HepG2 (cell line): Measurements from ENCODE around the gene LGALS1. TPM values are rescaled to one million over a fixed set of nuclear protein-coding genes. Genes with fewer than 3 reads are reported as not detected.
A peak's percentile ranks its signal among the peaks of the same experiment; 100 is the strongest.

ENCODE experiments used
- CENPT ChIP-seq: sonication (generic); formaldehyde crosslinking; IDR thresholded peaks from 2 replicates; pipeline ENCODE4 v1.8.0; 2022; ENCODE audit warnings: low read depth, mild to moderate bottlenecking, moderate library complexity, missing genetic modification reagents
- CHD2 ChIP-seq: IDR thresholded peaks from 2 replicates; pipeline ENCODE4 v1.6.1; 2011; ENCODE audit warnings: low read depth, low read length, improper control_type of control experiment
- FOXM1 ChIP-seq: sonication (generic); formaldehyde crosslinking; IDR thresholded peaks from 2 replicates; pipeline ENCODE4 v1.5.0; 2020; ENCODE audit warnings: missing genetic modification reagents
- GATAD2A ChIP-seq: IDR thresholded peaks from 2 replicates; pipeline ENCODE4 v1.6.1; 2016
- IKZF1 ChIP-seq: fragments of 450-650 bp; IDR thresholded peaks from 2 replicates; pipeline ENCODE4 v1.7.1; 2016
- IRF2 ChIP-seq: IDR thresholded peaks from 2 replicates; pipeline ENCODE4 v1.6.1; 2018; ENCODE audit warnings: missing genetic modification reagents, missing compliant biosample characterization
- NBN ChIP-seq: fragments of 450-650 bp; conservative IDR thresholded peaks from 2 replicates; pipeline ENCODE4 v1.6.1; 2017
- PITX1 ChIP-seq: sonication (generic); formaldehyde crosslinking; IDR thresholded peaks from 2 replicates; pipeline ENCODE4 v1.5.1; 2020; ENCODE audit warnings: mild to moderate bottlenecking, missing genetic modification reagents
- SUZ12 ChIP-seq: fragments of 150-350 bp; IDR thresholded peaks from 2 replicates; pipeline ENCODE4 v1.6.1; 2014; ENCODE audit warnings: low read depth, low read length
- ZKSCAN5 ChIP-seq: sonication (generic); formaldehyde crosslinking; IDR thresholded peaks from 2 replicates; pipeline ENCODE4 v1.5.1; 2020; ENCODE audit warnings: mild to moderate bottlenecking, missing genetic modification reagents
- ZNF180 ChIP-seq: sonication (generic); formaldehyde crosslinking; IDR thresholded peaks from 2 replicates; pipeline ENCODE4 v1.4.0; 2020; ENCODE audit warnings: low read depth, missing genetic modification reagents, borderline replicate concordance
- ZNF230 ChIP-seq: sonication (generic); formaldehyde crosslinking; IDR thresholded peaks from 2 replicates; pipeline ENCODE4 v1.4.0; 2020; ENCODE audit warnings: mild to moderate bottlenecking, missing genetic modification reagents
- ZNF256 ChIP-seq: sonication (generic); formaldehyde crosslinking; conservative IDR thresholded peaks from 2 replicates; pipeline ENCODE4 v1.4.0; 2020; ENCODE audit warnings: missing genetic modification reagents
- ZNF614 ChIP-seq: IDR thresholded peaks from 2 replicates; pipeline ENCODE4 v1.6.1; 2018; ENCODE audit warnings: missing biosample characterization, missing genetic modification reagents, inconsistent platforms, borderline replicate concordance
- polyA plus RNA-seq, 8 experiments: library from polyadenylated mRNA; depleted of rRNA in 3 of 8; stranded (reverse) in 7 of 8; unstranded in 1 of 8; fragments of >200 nt; fragmentation: Illumina TruSeq in 4 of 8; extraction: Trizol in 4 of 8; gene quantifications; 2 replicates each; pipeline versions ENCODE4 v1.2.1 to v1.2.3, GENCODE V29; 2011 to 2016; ENCODE audit warnings: low read depth in 4 of 8, missing spikeins in 1 of 8, mixed read lengths in 1 of 8; ENCODE audit not compliant: insufficient read depth in 1 of 8
- total RNA-seq, 5 experiments: library from RNA; depleted of rRNA; stranded (reverse); fragments of >200 nt; fragmentation: Illumina TruSeq; extraction: Trizol; gene quantifications; 2 replicates each; pipeline ENCODE4 v1.2.3, GENCODE V29; 2016; ENCODE audit warnings: low read depth in 1 of 5
- TF ChIP-seq, protein P1 (sequence below): sonication (generic); formaldehyde crosslinking; IDR thresholded peaks from 2 replicates; pipeline ENCODE4 v1.5.0; 2020; ENCODE audit warnings: mild to moderate bottlenecking, missing genetic modification reagents, borderline replicate concordance
- TF ChIP-seq, protein P2 (sequence below): sonication (generic); formaldehyde crosslinking; IDR thresholded peaks from 2 replicates; pipeline ENCODE4 v1.4.0; 2020; ENCODE audit warnings: missing genetic modification reagents, mild to moderate bottlenecking, borderline replicate concordance

The LGALS1 gene
- total and polyA plus RNA-seq, 2 of the 13 experiments (the other 11 are each of a cell fraction or from before 2014, with no cell fraction given), result 103 to 858 TPM

DNA sequence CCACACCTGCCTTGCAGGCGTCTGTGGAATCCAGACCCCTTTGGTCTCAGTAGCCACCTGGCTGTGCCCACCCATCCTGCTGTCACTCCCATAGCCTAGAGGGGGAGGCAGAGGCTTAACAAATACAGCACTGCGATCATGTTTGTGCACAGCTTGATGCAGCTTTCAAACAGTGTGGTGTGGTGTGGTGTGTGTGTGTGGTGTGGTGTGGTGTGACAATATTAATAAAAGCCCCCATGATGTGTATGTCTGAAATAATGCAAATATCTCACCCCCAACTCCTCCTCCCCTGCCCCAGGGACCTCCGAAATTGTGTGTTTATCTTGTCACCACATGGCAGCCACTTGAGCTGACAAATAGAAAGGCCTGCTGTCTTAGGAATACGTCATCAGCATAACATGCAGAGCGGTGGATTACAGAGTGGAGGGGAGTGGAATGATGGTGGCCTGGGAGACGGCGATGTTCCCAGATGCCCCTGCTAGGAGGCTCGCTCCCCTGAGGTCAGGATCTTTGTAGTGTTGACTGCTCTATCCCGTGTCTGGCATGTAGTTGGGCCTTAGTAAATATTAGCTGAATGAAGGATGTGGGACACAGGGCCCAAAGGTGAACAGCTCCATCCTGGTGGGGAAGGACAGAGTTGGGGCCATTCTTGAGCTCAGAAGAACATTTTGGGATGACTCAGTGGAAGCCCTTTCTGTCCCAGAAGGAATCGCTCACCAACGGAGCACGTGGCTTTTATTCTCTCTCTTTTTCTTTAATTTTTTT lies 14.1 kb upstream of the LGALS1 start (continued):
- TF ChIP-seq ZNF180 (CRISPR knock-in tag) (no peak), ZNF230 (CRISPR knock-in tag) (no peak), CHD2 (no peak), ZNF614 (CRISPR knock-in tag) (peak; percentile 51; the same call in 1 of the 2 replicates), NBN (no peak), FOXM1 (CRISPR knock-in tag) (no peak), GATAD2A (CRISPR knock-in tag) (peak; percentile 73), PITX1 (no peak), ZKSCAN5 (no peak), IRF2 (CRISPR knock-in tag) (peak; percentile 64), SUZ12 (no peak), CENPT (CRISPR knock-in tag) (no peak), IKZF1 (no peak), ZNF256 (no peak)
- TF ChIP-seq, protein P1, sequence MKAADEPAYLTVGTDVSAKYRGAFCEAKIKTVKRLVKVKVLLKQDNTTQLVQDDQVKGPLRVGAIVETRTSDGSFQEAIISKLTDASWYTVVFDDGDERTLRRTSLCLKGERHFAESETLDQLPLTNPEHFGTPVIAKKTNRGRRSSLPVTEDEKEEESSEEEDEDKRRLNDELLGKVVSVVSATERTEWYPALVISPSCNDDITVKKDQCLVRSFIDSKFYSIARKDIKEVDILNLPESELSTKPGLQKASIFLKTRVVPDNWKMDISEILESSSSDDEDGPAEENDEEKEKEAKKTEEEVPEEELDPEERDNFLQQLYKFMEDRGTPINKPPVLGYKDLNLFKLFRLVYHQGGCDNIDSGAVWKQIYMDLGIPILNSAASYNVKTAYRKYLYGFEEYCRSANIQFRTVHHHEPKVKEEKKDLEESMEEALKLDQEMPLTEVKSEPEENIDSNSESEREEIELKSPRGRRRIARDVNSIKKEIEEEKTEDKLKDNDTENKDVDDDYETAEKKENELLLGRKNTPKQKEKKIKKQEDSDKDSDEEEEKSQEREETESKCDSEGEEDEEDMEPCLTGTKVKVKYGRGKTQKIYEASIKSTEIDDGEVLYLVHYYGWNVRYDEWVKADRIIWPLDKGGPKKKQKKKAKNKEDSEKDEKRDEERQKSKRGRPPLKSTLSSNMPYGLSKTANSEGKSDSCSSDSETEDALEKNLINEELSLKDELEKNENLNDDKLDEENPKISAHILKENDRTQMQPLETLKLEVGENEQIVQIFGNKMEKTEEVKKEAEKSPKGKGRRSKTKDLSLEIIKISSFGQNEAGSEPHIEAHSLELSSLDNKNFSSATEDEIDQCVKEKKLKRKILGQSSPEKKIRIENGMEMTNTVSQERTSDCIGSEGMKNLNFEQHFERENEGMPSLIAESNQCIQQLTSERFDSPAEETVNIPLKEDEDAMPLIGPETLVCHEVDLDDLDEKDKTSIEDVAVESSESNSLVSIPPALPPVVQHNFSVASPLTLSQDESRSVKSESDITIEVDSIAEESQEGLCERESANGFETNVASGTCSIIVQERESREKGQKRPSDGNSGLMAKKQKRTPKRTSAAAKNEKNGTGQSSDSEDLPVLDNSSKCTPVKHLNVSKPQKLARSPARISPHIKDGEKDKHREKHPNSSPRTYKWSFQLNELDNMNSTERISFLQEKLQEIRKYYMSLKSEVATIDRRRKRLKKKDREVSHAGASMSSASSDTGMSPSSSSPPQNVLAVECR (CRISPR knock-in tag), result peak; percentile 65; the same call in 1 of the 2 replicates
- TF ChIP-seq, protein P2, sequence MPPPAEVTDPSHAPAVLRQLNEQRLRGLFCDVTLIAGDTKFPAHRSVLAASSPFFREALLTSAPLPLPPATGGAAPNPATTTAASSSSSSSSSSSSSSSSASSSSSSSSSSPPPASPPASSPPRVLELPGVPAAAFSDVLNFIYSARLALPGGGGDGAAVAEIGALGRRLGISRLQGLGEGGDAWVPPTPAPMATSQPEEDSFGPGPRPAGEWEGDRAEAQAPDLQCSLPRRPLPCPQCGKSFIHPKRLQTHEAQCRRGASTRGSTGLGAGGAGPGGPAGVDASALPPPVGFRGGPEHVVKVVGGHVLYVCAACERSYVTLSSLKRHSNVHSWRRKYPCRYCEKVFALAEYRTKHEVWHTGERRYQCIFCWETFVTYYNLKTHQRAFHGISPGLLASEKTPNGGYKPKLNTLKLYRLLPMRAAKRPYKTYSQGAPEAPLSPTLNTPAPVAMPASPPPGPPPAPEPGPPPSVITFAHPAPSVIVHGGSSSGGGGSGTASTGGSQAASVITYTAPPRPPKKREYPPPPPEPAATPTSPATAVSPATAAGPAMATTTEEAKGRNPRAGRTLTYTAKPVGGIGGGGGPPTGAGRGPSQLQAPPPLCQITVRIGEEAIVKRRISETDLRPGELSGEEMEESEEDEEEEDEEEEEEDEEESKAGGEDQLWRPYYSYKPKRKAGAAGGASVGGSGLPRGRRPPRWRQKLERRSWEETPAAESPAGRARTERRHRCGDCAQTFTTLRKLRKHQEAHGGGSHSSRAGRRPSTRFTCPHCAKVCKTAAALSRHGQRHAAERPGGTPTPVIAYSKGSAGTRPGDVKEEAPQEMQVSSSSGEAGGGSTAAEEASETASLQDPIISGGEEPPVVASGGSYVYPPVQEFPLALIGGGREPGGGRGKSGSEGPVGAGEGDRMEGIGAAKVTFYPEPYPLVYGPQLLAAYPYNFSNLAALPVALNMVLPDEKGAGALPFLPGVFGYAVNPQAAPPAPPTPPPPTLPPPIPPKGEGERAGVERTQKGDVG (CRISPR knock-in tag), result peak; percentile 66; the same call in 1 of the 2 replicates
